HPDE6-E6E7 (cell line): ENCODE data around the gene GNG4.
"Not testable (repeated sequence)": the region's sequence is repeated elsewhere in the genome, so short reads cannot be mapped to it uniquely, and the experiment has no call there.

Experiments used
- DNase-seq: peaks from one replicate; pipeline ENCODE4 v3.0.0; 2011; ENCODE audit warnings: missing footprints; ENCODE audit errors: extremely low spot score

GNG4 gene

GRCh38 chr1:235584973-235585372 is 64.6 kb downstream of the GNG4 start:
- no peak for DNase-seq

- DNase-seq: no peak
Measured at GRCh38 chr1:235583511-235584001, 66.0 kb downstream of the GNG4 start.

DNA sequence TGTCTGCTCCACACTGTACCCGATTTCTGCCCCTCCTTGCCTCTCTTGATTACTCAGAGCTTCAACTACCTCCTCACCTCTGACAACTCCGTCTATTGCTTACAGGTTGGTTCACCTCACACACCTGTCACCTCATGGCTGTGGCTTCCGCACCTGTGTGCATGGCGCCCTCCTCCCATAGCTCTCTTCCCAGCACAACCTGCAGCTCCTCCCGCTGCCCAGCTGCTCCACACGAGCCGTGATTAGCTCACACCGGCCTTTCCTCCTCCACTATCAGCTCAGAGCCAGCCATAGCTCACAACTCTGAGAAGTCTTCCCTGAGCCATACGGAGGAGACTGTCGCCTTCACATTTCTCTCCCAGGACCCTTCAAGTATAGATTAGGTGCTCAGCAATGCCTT is 67.5 kb downstream of the GNG4 start:
- DNase-seq: no peak

GRCh38 chr1:235579891-235580290 is 69.7 kb downstream of the GNG4 start:
- no peak for DNase-seq

DNA sequence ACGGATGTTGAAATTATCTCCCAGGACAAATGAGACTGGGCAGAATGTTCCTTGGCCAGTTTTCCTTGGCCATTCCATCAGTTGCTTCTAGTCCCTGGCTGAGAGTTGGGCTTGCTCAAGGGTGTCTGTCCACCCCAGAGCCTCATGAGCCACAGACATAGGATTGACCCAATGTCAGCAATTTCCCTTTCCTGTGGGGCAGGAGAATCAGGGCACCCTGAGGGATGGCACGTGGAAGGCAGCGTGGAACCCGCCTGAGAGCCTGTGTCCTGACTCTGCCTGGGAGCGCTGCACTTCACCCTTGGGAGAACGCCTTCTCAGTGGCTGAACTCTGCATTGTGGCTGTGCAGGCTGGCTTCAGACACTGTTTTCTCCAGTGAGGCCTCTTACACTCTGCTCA is 74.0 kb downstream of the GNG4 start:
- DNase-seq: no peak

- DNase-seq: no peak
Measured at GRCh38 chr1:235573880-235574279, 75.7 kb downstream of the GNG4 start.

DNA sequence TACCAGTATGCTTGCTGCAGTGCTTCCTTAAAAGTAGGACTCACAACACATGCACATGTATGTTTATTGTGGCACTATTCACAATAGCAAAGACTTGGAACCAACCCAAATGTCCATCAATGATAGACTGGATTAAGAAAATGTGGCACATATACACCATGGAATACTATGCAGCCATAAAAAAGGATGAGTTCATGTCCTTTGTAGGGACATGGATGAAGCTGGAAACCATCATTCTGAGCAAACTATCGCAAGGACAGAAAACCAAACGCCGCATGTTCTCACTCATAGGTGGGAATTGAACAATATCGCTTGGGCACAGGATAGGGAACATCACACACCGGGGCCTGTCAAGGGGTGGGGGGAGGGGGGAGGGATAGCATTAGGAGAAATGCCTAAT is 76.6 kb downstream of the GNG4 start:
- DNase-seq: not testable (repeated sequence)

GRCh38 chr1:235571482-235571881 is 78.1 kb downstream of the GNG4 start:
- no peak for DNase-seq

GRCh38 chr1:235567812-235568503 is 81.6 kb downstream of the GNG4 start:
- no peak for DNase-seq

- no peak for DNase-seq
Measured at GRCh38 chr1:235566084-235566483, 83.5 kb downstream of the GNG4 start.

GRCh38 chr1:235563513-235564061 is 86.0 kb downstream of the GNG4 start:
- no peak for DNase-seq

GRCh38 chr1:235562589-235562988 is 87.0 kb downstream of the GNG4 start:
- no peak for DNase-seq

GRCh38 chr1:235558621-235559169 is 90.9 kb downstream of the GNG4 start:
- no peak for DNase-seq

GRCh38 chr1:235557495-235557894 is 92.1 kb downstream of the GNG4 start:
- no peak for DNase-seq

- DNase-seq: no peak
Measured at GRCh38 chr1:235556807-235557206, 92.8 kb downstream of the GNG4 start.

DNA sequence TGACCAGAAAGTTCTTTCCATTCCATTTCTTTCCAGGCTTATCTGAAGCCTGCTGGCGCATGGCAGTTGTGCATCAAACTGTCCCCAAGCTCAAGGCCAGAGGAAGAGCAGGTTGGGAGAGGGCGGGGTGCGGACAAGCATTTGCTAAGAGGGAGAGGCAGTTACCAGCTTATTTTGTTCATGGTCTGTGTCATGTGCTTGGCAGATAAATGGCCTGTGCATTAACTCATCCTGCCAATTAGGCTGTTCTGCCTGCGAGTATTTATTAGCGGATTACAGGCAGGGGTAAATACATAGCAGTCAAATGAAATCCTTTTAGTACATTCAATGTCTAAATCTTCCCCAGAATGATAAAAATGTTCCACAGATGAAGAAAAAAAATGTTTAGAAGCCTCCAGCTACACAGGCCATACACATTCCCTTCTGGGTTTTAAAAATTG is 96.5 kb downstream of the GNG4 start:
- DNase-seq: no peak

- DNase-seq: no peak
Measured at GRCh38 chr1:235552146-235552716, 97.4 kb downstream of the GNG4 start.

- no peak for DNase-seq
Measured at GRCh38 chr1:235549351-235550139, 100.0 kb downstream of the GNG4 start.

DNA sequence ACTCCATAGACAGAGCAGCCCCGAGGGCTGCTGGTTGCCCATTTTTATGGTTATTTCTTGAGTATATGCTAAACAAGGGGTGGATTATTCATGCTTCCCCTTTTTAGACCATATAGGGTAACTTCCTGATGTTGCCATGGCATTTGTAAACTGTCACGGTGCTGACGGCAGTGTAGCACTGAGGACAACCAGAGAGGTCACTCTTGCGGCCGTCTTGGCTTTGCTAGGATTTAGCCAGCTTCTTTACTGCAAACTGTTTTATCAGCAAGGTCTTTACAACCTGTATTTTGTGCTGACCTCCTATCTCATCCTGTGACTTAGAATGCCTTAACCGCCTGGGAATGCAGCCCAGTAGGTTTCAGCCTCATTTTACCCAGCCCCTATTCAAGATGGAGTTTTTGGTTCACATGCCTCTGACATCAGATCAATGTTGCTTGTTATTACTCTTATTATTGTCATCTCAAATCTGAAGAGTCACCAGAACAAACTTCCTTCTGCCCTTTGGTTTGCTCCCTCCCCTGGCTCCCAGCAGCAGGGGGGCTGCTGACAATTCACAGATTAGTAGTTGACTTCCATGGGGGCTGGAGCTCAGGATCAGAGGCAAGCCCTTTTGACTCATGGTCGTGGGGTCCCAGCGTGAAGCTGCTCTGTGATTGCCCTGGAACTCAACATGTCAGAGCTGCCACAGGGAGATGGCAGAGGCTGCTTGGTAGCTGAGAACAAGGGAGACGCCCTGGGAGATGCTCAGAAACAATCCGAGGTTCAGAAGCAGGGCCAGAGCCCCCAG is 103.0 kb downstream of the GNG4 start:
- DNase-seq: not testable (repeated sequence)

- DNase-seq: no peak
Measured at GRCh38 chr1:235545292-235545930, 104.2 kb downstream of the GNG4 start.

- DNase-seq: not testable (repeated sequence)
Measured at GRCh38 chr1:235542845-235543244, 106.7 kb downstream of the GNG4 start.
